Astrocyte (in vitro differentiated cells and primary cell): ENCODE data around the gene INPP5K. TPM values are rescaled to one million over a fixed set of nuclear protein-coding genes. Genes with fewer than 3 reads are reported as not detected.

Source experiments
- DNase-seq: peaks from one replicate; pipeline ENCODE4 v3.0.0-alpha.2; 2010; ENCODE audit warnings: low read depth
- FAIRE-seq: peaks from 2 replicates; lab custom pipeline; 2011; peaks lifted over from hg19 to GRCh38; lab: Jason Lieb, UNC
- H2AFZ ChIP-seq: 2 replicates; pipeline ENCODE4 v1.6.0; 2012; ENCODE audit warnings: low read depth, low read length, inconsistent platforms
- H3K27ac ChIP-seq: 2 replicates; pipeline ENCODE4 v1.5.1; 2011; ENCODE audit warnings: low read depth, low read length, inconsistent platforms
- H3K27me3 ChIP-seq: 2 replicates; pipeline ENCODE4 v1.6.0; 2011; ENCODE audit warnings: low read length, inconsistent platforms; ENCODE audit not compliant: insufficient read depth
- H3K36me3 ChIP-seq: 2 replicates; pipeline ENCODE4 v1.5.1; 2011; ENCODE audit warnings: low read length, inconsistent platforms; ENCODE audit not compliant: insufficient read depth
- H3K4me1 ChIP-seq: 2 replicates; pipeline ENCODE4 v1.5.1; 2011; ENCODE audit warnings: low read length, inconsistent platforms; ENCODE audit not compliant: insufficient read depth
- H3K4me2 ChIP-seq: 2 replicates; pipeline ENCODE4 v1.6.0; 2012; ENCODE audit warnings: low read length, inconsistent platforms
- H3K4me3 ChIP-seq: 2 replicates; pipeline ENCODE4 v1.5.1; 2011; ENCODE audit warnings: low read depth, mild to moderate bottlenecking, low read length, inconsistent platforms; ENCODE audit not compliant: insufficient read depth
- H3K79me2 ChIP-seq: 2 replicates; pipeline ENCODE4 v1.6.0; 2012; ENCODE audit warnings: mild to moderate bottlenecking, low read length, inconsistent platforms; ENCODE audit not compliant: insufficient read depth
- H3K9ac ChIP-seq: 2 replicates; pipeline ENCODE4 v1.6.0; 2012; ENCODE audit warnings: mild to moderate bottlenecking, low read length, inconsistent platforms
- H3K9me3 ChIP-seq: 2 replicates; pipeline ENCODE4 v1.5.1; 2012; ENCODE audit warnings: low read depth, mild to moderate bottlenecking, low read length, inconsistent platforms; ENCODE audit not compliant: insufficient read depth
- H4K20me1 ChIP-seq: 2 replicates; pipeline ENCODE4 v1.6.0; 2012; ENCODE audit warnings: low read length, inconsistent platforms; ENCODE audit not compliant: insufficient read depth
- H3K27ac Mint-ChIP-seq: one replicate; pipeline ENCODE4 v1.8.0; 2021; ENCODE audit warnings: mild to moderate bottlenecking, mixed read lengths; ENCODE audit not compliant: unreplicated experiment
- H3K27me3 Mint-ChIP-seq: one replicate; pipeline ENCODE4 v1.8.0; 2021; ENCODE audit warnings: low read depth, mixed read lengths; ENCODE audit not compliant: unreplicated experiment
- H3K36me3 Mint-ChIP-seq: one replicate; pipeline ENCODE4 v1.8.0; 2021; ENCODE audit warnings: low read depth, mixed read lengths; ENCODE audit not compliant: unreplicated experiment
- H3K4me1 Mint-ChIP-seq: one replicate; pipeline ENCODE4 v1.8.0; 2021; ENCODE audit warnings: low read depth, mixed read lengths; ENCODE audit not compliant: unreplicated experiment
- H3K4me3 Mint-ChIP-seq: one replicate; pipeline ENCODE4 v1.8.0; 2021; ENCODE audit warnings: mild to moderate bottlenecking, moderate library complexity, mixed read lengths; ENCODE audit not compliant: unreplicated experiment
- H3K9me3 Mint-ChIP-seq: one replicate; pipeline ENCODE4 v1.8.0; 2021; ENCODE audit warnings: mild to moderate bottlenecking, mixed read lengths; ENCODE audit not compliant: unreplicated experiment
- CTCF ChIP-seq: IDR thresholded peaks from 2 replicates; pipeline ENCODE4 v1.5.1; 2011; ENCODE audit warnings: low read depth, mild to moderate bottlenecking, inconsistent platforms, low read length, moderate library complexity; ENCODE audit not compliant: insufficient read depth
- EZH2 ChIP-seq: IDR thresholded peaks from 2 replicates; pipeline ENCODE4 v1.6.1; 2012; ENCODE audit warnings: mild to moderate bottlenecking, low read length, inconsistent platforms; ENCODE audit not compliant: insufficient read depth
- total RNA-seq: library from RNA; stranded (reverse); gene quantifications from 2 replicates; pipeline ENCODE4 v1.2.1, GENCODE V29; 2021

INPP5K gene
- total RNA-seq, 1 donor from 2014 or later: 26.7 TPM

GRCh38 chr17:1491443-1492248, 24.8 kb downstream of the INPP5K start:
- Histone ChIP-seq H3K9ac (peak overlapping the region; percentile 89), H3K4me3 (peak overlapping the region; percentile 81), H3K27ac (peak overlapping the region; percentile 58), H3K36me3 (no peaks in the 10 kb centered on the region), H3K27me3 (no peaks in the 10 kb centered on the region), H3K79me2 (peaks cover 25% of the 10 kb centered on the region), H2AFZ (peak overlapping the region; percentile 71), H3K4me2 (peak overlapping the region; percentile 100), H3K4me1 (peaks cover 28% of the 10 kb centered on the region), H3K9me3 (no peaks in the 10 kb centered on the region), H4K20me1 (peaks cover 3% of the 10 kb centered on the region)
- peaks cover 3% of the 10 kb centered on the region for H3K36me3 Mint-ChIP-seq
- peak overlapping the region; percentile 84 for H3K27ac Mint-ChIP-seq
- TF ChIP-seq EZH2: no peak
- TF ChIP-seq CTCF: no peak
- no peaks in the 10 kb centered on the region for H3K9me3 Mint-ChIP-seq
- peaks cover 8% of the 10 kb centered on the region for H3K4me1 Mint-ChIP-seq
- peak overlapping the region; percentile 88 for H3K4me3 Mint-ChIP-seq
- FAIRE-seq (no peak), DNase-seq (no peak)
- no peaks in the 10 kb centered on the region for H3K27me3 Mint-ChIP-seq

- Histone ChIP-seq H4K20me1 (peaks cover 3% of the 10 kb centered on the region), H3K79me2 (peaks cover 25% of the 10 kb centered on the region), H3K9me3 (no peaks in the 10 kb centered on the region), H3K36me3 (no peaks in the 10 kb centered on the region), H3K9ac (peak overlapping the region; percentile 89), H3K4me2 (peak overlapping the region; percentile 100), H3K4me1 (peaks cover 33% of the 10 kb centered on the region), H3K27ac (peak overlapping the region; percentile 58), H3K27me3 (no peaks in the 10 kb centered on the region), H2AFZ (peak overlapping the region; percentile 71), H3K4me3 (peak overlapping the region; percentile 81)
- H3K9me3 Mint-ChIP-seq: no peaks in the 10 kb centered on the region
- H3K36me3 Mint-ChIP-seq: peaks cover 3% of the 10 kb centered on the region
- no peaks in the 10 kb centered on the region for H3K27me3 Mint-ChIP-seq
- H3K27ac Mint-ChIP-seq: peak overlapping the region; percentile 92
- FAIRE-seq (no peak), DNase-seq (no peak)
- peaks cover 8% of the 10 kb centered on the region for H3K4me1 Mint-ChIP-seq
- H3K4me3 Mint-ChIP-seq: peak overlapping the region; percentile 91
- TF ChIP-seq EZH2: no peak
- TF ChIP-seq CTCF: no peak
Measured at GRCh38 chr17:1490643-1491442, 25.6 kb downstream of the INPP5K start.
